Loucy (cell line): ENCODE measurements around the gene RACGAP1.

Experiments
- H2AFZ ChIP-seq: fragments of 200-600 bp; sonication (generic); 2 replicates; pipeline ENCODE4 v1.6.0; 2016; ENCODE audit warnings: antibody characterized with exemption, mild to moderate bottlenecking, low read length, moderate library complexity
- H3F3A ChIP-seq: fragments of 200-600 bp; 2 replicates; pipeline ENCODE4 v1.6.0; 2016; ENCODE audit warnings: antibody characterized with exemption, low read depth, mild to moderate bottlenecking
- H3K27me3 ChIP-seq: fragments of 200-600 bp; sonication (generic); 2 replicates; pipeline ENCODE4 v1.6.1; 2014; ENCODE audit warnings: low read length, mild to moderate bottlenecking; ENCODE audit not compliant: insufficient read depth, poor library complexity, severe bottlenecking
- H3K36me3 ChIP-seq: fragments of 200-600 bp; sonication (generic); 2 replicates; pipeline ENCODE4 v1.6.1; 2016; ENCODE audit warnings: low read length; ENCODE audit not compliant: insufficient read depth
- H3K4me1 ChIP-seq: fragments of 200-600 bp; sonication (generic); 2 replicates; pipeline ENCODE4 v1.5.1; 2014; ENCODE audit warnings: low read length, mild to moderate bottlenecking; ENCODE audit not compliant: insufficient read depth, poor library complexity, severe bottlenecking
- H3K4me2 ChIP-seq: fragments of 200-600 bp; sonication (generic); 2 replicates; pipeline ENCODE4 v1.6.0; 2014; ENCODE audit warnings: antibody characterized with exemption, low read length, low read depth, mild to moderate bottlenecking; ENCODE audit not compliant: poor library complexity, severe bottlenecking
- H3K4me3 ChIP-seq: fragments of 200-600 bp; sonication (generic); 2 replicates; pipeline ENCODE4 v1.5.1; 2014; ENCODE audit warnings: low read length, mild to moderate bottlenecking, mixed read lengths; ENCODE audit not compliant: poor library complexity, severe bottlenecking
- H3K79me2 ChIP-seq: fragments of 200-600 bp; sonication (generic); 2 replicates; pipeline ENCODE4 v1.6.1; 2014; ENCODE audit warnings: low read length; ENCODE audit not compliant: insufficient read depth
- H3K9ac ChIP-seq: fragments of 200-600 bp; sonication (generic); 2 replicates; pipeline ENCODE4 v1.6.0; 2014; ENCODE audit warnings: mild to moderate bottlenecking, low read depth, low read length, moderate library complexity; ENCODE audit not compliant: poor library complexity, severe bottlenecking
- H3K9me2 ChIP-seq: fragments of 200-600 bp; sonication (generic); replicated peaks from 2 replicates; pipeline ENCODE4 v1.6.1; 2016; ENCODE audit warnings: low read depth, low read length, mixed read lengths
- H3K9me3 ChIP-seq: fragments of 200-600 bp; sonication (generic); 2 replicates; pipeline ENCODE4 v1.6.1; 2014; ENCODE audit warnings: mild to moderate bottlenecking, antibody characterized with exemption, low read length, low read depth; ENCODE audit not compliant: insufficient read depth
- H4K20me1 ChIP-seq: fragments of 200-600 bp; sonication (generic); 2 replicates; pipeline ENCODE4 v1.6.0; 2014; ENCODE audit warnings: antibody characterized with exemption, low read length, mild to moderate bottlenecking; ENCODE audit not compliant: insufficient read depth, poor library complexity, severe bottlenecking
- CTCF ChIP-seq: fragments of 200-600 bp; sonication (generic); conservative IDR thresholded peaks from 2 replicates; pipeline ENCODE4 v1.5.1; 2014; ENCODE audit warnings: mild to moderate bottlenecking, antibody characterized with exemption, low read length
- EZH2phosphoT487 ChIP-seq: fragments of 200-600 bp; IDR thresholded peaks from 2 replicates; pipeline ENCODE4 v1.6.1; 2018; ENCODE audit warnings: antibody characterized with exemption, mild to moderate bottlenecking, moderate library complexity, borderline replicate concordance

RACGAP1 gene

GRCh38 chr12:49973361-49973830, 51.9 kb downstream of the RACGAP1 start:
- no peaks in the 10 kb centered on the region for H3K9me2 ChIP-seq
- no peak overlapping the region for H3K9ac ChIP-seq
- H4K20me1 ChIP-seq: no peaks in the 10 kb centered on the region
- peaks cover 11% of the 10 kb centered on the region for H3K4me1 ChIP-seq
- H3F3A ChIP-seq: no peaks in the 10 kb centered on the region
- no peaks in the 10 kb centered on the region for H3K9me3 ChIP-seq
- no peaks in the 10 kb centered on the region for H3K27me3 ChIP-seq
- H3K4me2 ChIP-seq: no peak overlapping the region
- no peaks in the 10 kb centered on the region for H3K79me2 ChIP-seq
- TF ChIP-seq CTCF (no peak), EZH2phosphoT487 (no peak)
- no peak overlapping the region for H3K4me3 ChIP-seq
- no peak overlapping the region for H2AFZ ChIP-seq
- no peaks in the 10 kb centered on the region for H3K36me3 ChIP-seq

GRCh38 chr12:49972641-49973360, 52.5 kb downstream of the RACGAP1 start, which contains the start of gene AQP6:
Gene AQP6 (plus strand): TSS chr12:49972947. CDS start chr12:49973174, 227 bp downstream.
- Histone ChIP-seq H2AFZ (no peak within 1 kb of the TSS), H3K27me3 (no peaks in the 10 kb centered on the region), H3F3A (no peaks in the 10 kb centered on the region), H3K36me3 (no peaks in the 10 kb centered on the region), H3K4me1 (peaks cover 14% of the 10 kb centered on the region), H3K4me2 (no peak within 1 kb of the TSS), H3K4me3 (no peak within 1 kb of the TSS), H3K9me2 (no peaks in the 10 kb centered on the region), H3K79me2 (no peaks in the 10 kb centered on the region), H3K9me3 (no peaks in the 10 kb centered on the region), H3K9ac (no peak within 1 kb of the TSS), H4K20me1 (no peaks in the 10 kb centered on the region)
- TF ChIP-seq EZH2phosphoT487 (no peak), CTCF (no peak)

- H3K4me3 ChIP-seq: no peak overlapping the region
- H3K36me3 ChIP-seq: no peaks in the 10 kb centered on the region
These were observed 53.2 kb downstream of the RACGAP1 start for GRCh38 chr12:49972129-49972528.

More at GRCh38 chr12:49972129-49972528, 53.2 kb downstream of the RACGAP1 start:
- Histone ChIP-seq H3K9ac (no peak overlapping the region), H3K27me3 (no peaks in the 10 kb centered on the region), H3K4me1 (peaks cover 20% of the 10 kb centered on the region), H3F3A (no peaks in the 10 kb centered on the region), H3K9me3 (no peaks in the 10 kb centered on the region), H4K20me1 (no peaks in the 10 kb centered on the region), H3K79me2 (no peaks in the 10 kb centered on the region), H2AFZ (no peak overlapping the region), H3K4me2 (no peak overlapping the region), H3K9me2 (no peaks in the 10 kb centered on the region)
- TF ChIP-seq EZH2phosphoT487: no peak
- no peak for TF ChIP-seq CTCF
